ENCODE measurements around the gene CTRL.
A peak's percentile ranks its signal among the peaks of the same experiment; 100 is the strongest.
"Not testable (repeated sequence)": the region's sequence is repeated elsewhere in the genome, so short reads cannot be mapped to it uniquely, and the experiment has no call there.

Gene CTRL

GRCh38 chr16:67940446-67941089 lies 8.9 kb upstream of the CTRL start:
- DNase-seq, result no peak

- peak; percentile 40 for DNase-seq
Observed at GRCh38 chr16:67939507-67940445, 8.1 kb upstream of the CTRL start.

GRCh38 chr16:67937713-67938112 lies 6.1 kb upstream of the CTRL start:
- not testable (repeated sequence) for DNase-seq

- DNase-seq, result no peak
Observed at GRCh38 chr16:67936880-67937605, 5.4 kb upstream of the CTRL start.

- no peak for DNase-seq
Observed at GRCh38 chr16:67936124-67936879, 4.6 kb upstream of the CTRL start, which contains the start of gene PSMB10. Gene PSMB10 (minus strand): TSS chr16:67936850. CDS start chr16:67936749, 101 bp downstream.

GRCh38 chr16:67935402-67936123 lies 3.9 kb upstream of the CTRL start:
- DNase-seq, result peak; percentile 97

GRCh38 chr16:67935101-67935401 lies 3.4 kb upstream of the CTRL start:
- DNase-seq, result no peak

- no peak for DNase-seq
Observed at GRCh38 chr16:67934306-67935100, 2.8 kb upstream of the CTRL start.

GRCh38 chr16:67933805-67934204 lies 2.1 kb upstream of the CTRL start:
- no peak for DNase-seq

- DNase-seq, result no peak
Observed at GRCh38 chr16:67932462-67932840, 789 bp upstream of the CTRL start.

GRCh38 chr16:67930678-67931211 lies 917 bp downstream of the CTRL start:
- no peak for DNase-seq

- DNase-seq, result no peak
Observed at GRCh38 chr16:67930191-67930590, 1.5 kb downstream of the CTRL start.

GRCh38 chr16:67928561-67929364 lies 2.9 kb downstream of the CTRL start:
- DNase-seq, result peak; percentile 20

- no peak for DNase-seq
Observed at GRCh38 chr16:67928147-67928546, 3.5 kb downstream of the CTRL start.

GRCh38 chr16:67927131-67927941 lies 4.3 kb downstream of the CTRL start:
- DNase-seq, result no peak

GRCh38 chr16:67926181-67926750 lies 5.4 kb downstream of the CTRL start:
- DNase-seq, result peak; percentile 97

- DNase-seq, result no peak
Observed at GRCh38 chr16:67924140-67924906, 7.3 kb downstream of the CTRL start.
